Breast epithelium (tissue), 3 donors: ENCODE results near the gene MAP2K5.

Experiments used
- CTCF ChIP-seq, 3 donors: fragments of 450-650 bp; IDR thresholded peaks; one replicate each; pipeline ENCODE4 v1.5.1; 2016 to 2017; ENCODE audit warnings: antibody characterized with exemption in 3 of 3, mild to moderate bottlenecking in 3 of 3, moderate library complexity in 3 of 3
- POLR2AphosphoS5 ChIP-seq, 3 donors: sonication (generic); formaldehyde crosslinking; IDR thresholded peaks; one replicate each; pipeline ENCODE4 v1.6.1; 2017; ENCODE audit warnings: antibody characterized with exemption in 3 of 3

GRCh38 chr15:67750371-67750770 lies 207.9 kb downstream of the MAP2K5 start:
- no peak for TF ChIP-seq CTCF (IDR thresholded peaks at IDR 0.05)
- TF ChIP-seq POLR2AphosphoS5 (IDR thresholded peaks at IDR 0.05) = no peak
